ENCODE data around the gene RAB37. TPM values are rescaled to one million over a fixed set of nuclear protein-coding genes. Genes with fewer than 3 reads are reported as not detected.

The RAB37 gene
- total RNA-seq, 2 donors from 2014 or later = 0.89 to 0.90 TPM

GRCh38 chr17:74743755-74744154 lies 6.7 kb downstream of the RAB37 start:
- H3K27ac ChIP-seq = no peak overlapping the region
- H3K36me3 ChIP-seq = no peaks in the 10 kb centered on the region
- no peak for DNase-seq (ENCODE audit: low spot score)
- no peak overlapping the region for H3K4me3 ChIP-seq
- H3K9me3 ChIP-seq = no peaks in the 10 kb centered on the region
- peaks cover 0 to 4% of the 10 kb centered on the region in 2 donors for H3K27me3 ChIP-seq
- no peak for TF ChIP-seq CTCF (IDR thresholded peaks at IDR 0.05)
- H3K4me1 ChIP-seq = peaks cover 0 to 23% of the 10 kb centered on the region in 2 donors

GRCh38 chr17:74744349-74744713 lies 7.3 kb downstream of the RAB37 start:
- no peaks in the 10 kb centered on the region for H3K9me3 ChIP-seq
- peaks cover 0 to under 1% of the 10 kb centered on the region in 2 donors for H3K27me3 ChIP-seq
- H3K36me3 ChIP-seq = no peaks in the 10 kb centered on the region
- peaks cover 0 to 28% of the 10 kb centered on the region in 2 donors for H3K4me1 ChIP-seq
- H3K27ac ChIP-seq = no peak overlapping the region
- TF ChIP-seq CTCF (IDR thresholded peaks at IDR 0.05) = no peak
- DNase-seq (ENCODE audit: low spot score) = no peak
- no peak overlapping the region for H3K4me3 ChIP-seq

- no peaks in the 10 kb centered on the region for H3K9me3 ChIP-seq
- H3K4me1 ChIP-seq = peaks cover 0 to 34% of the 10 kb centered on the region in 2 donors
- no peaks in the 10 kb centered on the region for H3K36me3 ChIP-seq
- peak overlapping the region in 1 of 2 donors; percentile 30 for H3K4me3 ChIP-seq
- peak; percentile 100 for TF ChIP-seq CTCF (IDR thresholded peaks at IDR 0.05)
- H3K27ac ChIP-seq = peak overlapping the region; percentile 36 to 60
- H3K27me3 ChIP-seq = no peaks in the 10 kb centered on the region
- peak; percentile 95 for DNase-seq (ENCODE audit: low spot score)
These were observed 7.9 kb downstream of the RAB37 start for GRCh38 chr17:74744714-74745547.

- Histone ChIP-seq H3K4me3 (no peak overlapping the region), H3K4me1 (peaks cover 0 to 42% of the 10 kb centered on the region in 2 donors), H3K36me3 (no peaks in the 10 kb centered on the region), H3K9me3 (no peaks in the 10 kb centered on the region), H3K27ac (no peak overlapping the region), H3K27me3 (no peaks in the 10 kb centered on the region)
- no peak for TF ChIP-seq CTCF (IDR thresholded peaks at IDR 0.05)
- DNase-seq (ENCODE audit: low spot score) = no peak
These were observed 8.6 kb downstream of the RAB37 start for GRCh38 chr17:74745548-74746177.

- Histone ChIP-seq H3K27me3 (no peaks in the 10 kb centered on the region), H3K27ac (no peak overlapping the region), H3K4me1 (peaks cover 0 to 49% of the 10 kb centered on the region in 2 donors), H3K36me3 (no peaks in the 10 kb centered on the region), H3K9me3 (no peaks in the 10 kb centered on the region), H3K4me3 (no peak overlapping the region)
- TF ChIP-seq CTCF (IDR thresholded peaks at IDR 0.05) = no peak
- no peak for DNase-seq (ENCODE audit: low spot score)
These were observed 9.3 kb downstream of the RAB37 start for GRCh38 chr17:74746376-74746775.
